Effector memory CD8-positive, alpha-beta T cell (primary cell): ENCODE measurements around the gene UTP18.
A peak's percentile ranks its signal among the peaks of the same experiment; 100 is the strongest.
"Not testable (repeated sequence)": the region's sequence is repeated elsewhere in the genome, so short reads cannot be mapped to it uniquely, and the experiment has no call there.

Experiments used
- ATAC-seq: fragments of 150-1000 bp; cut with Tn5 transposase; replicated peaks from 2 replicates; pipeline ENCODE4 v1.10.0; 2021; ENCODE audit warnings: mild to moderate bottlenecking, moderate library complexity
- DNase-seq, 3 experiments: peaks; one replicate each; pipeline ENCODE4 v3.0.0; 2021
- H3K27ac Mint-ChIP-seq, 2 donors: one replicate each; pipeline ENCODE4 v1.8.0; 2022; ENCODE audit warnings: mild to moderate bottlenecking in 2 of 2, mixed read lengths in 2 of 2, moderate library complexity in 2 of 2
- H3K27me3 Mint-ChIP-seq, 2 donors: one replicate each; pipeline ENCODE4 v1.8.0; 2022; ENCODE audit warnings: mixed read lengths in 2 of 2
- H3K36me3 Mint-ChIP-seq: one replicate; pipeline ENCODE4 v1.8.0; 2022; ENCODE audit warnings: mild to moderate bottlenecking, moderate library complexity, mixed read lengths; ENCODE audit not compliant: insufficient read depth
- H3K4me1 Mint-ChIP-seq, 2 donors: one replicate each; pipeline ENCODE4 v1.8.0; 2022; ENCODE audit warnings: low read depth in 2 of 2, mixed read lengths in 2 of 2
- H3K4me3 Mint-ChIP-seq, 2 donors: one replicate each; pipeline ENCODE4 v1.8.0; 2022; ENCODE audit warnings: mild to moderate bottlenecking in 2 of 2, mixed read lengths in 2 of 2, moderate library complexity in 2 of 2
- H3K9me3 Mint-ChIP-seq, 2 donors: one replicate each; pipeline ENCODE4 v1.8.0; 2022; ENCODE audit warnings: mixed read lengths in 2 of 2

Gene UTP18

GRCh38 chr17:51244041-51244440, 16.3 kb upstream of the UTP18 start:
- Mint-ChIP-seq H3K27me3 (no peaks in the 10 kb centered on the region), H3K9me3 (no peaks in the 10 kb centered on the region), H3K4me1 (peaks cover 23 to 37% of the 10 kb centered on the region in 2 donors), H3K36me3 (peaks cover 3% of the 10 kb centered on the region), H3K27ac (peak overlapping the region; percentile 71 to 84), H3K4me3 (no peak overlapping the region)
- ATAC-seq (no peak), DNase-seq (no peak)

GRCh38 chr17:51245535-51245934, 14.8 kb upstream of the UTP18 start:
- ATAC-seq (no peak), DNase-seq (no peak)
- Mint-ChIP-seq H3K27ac (no peak overlapping the region), H3K4me1 (peaks cover 21 to 36% of the 10 kb centered on the region in 2 donors), H3K36me3 (peaks cover 3% of the 10 kb centered on the region), H3K9me3 (no peaks in the 10 kb centered on the region), H3K27me3 (no peaks in the 10 kb centered on the region), H3K4me3 (no peak overlapping the region)

GRCh38 chr17:51250314-51250840, 10.0 kb upstream of the UTP18 start:
- no peaks in the 10 kb centered on the region for H3K27me3 Mint-ChIP-seq
- H3K9me3 Mint-ChIP-seq = no peaks in the 10 kb centered on the region
- H3K27ac Mint-ChIP-seq = peak overlapping the region in 1 of 2 donors; percentile 8
- H3K4me1 Mint-ChIP-seq = peaks cover 10 to 26% of the 10 kb centered on the region in 2 donors
- no peak overlapping the region for H3K4me3 Mint-ChIP-seq
- H3K36me3 Mint-ChIP-seq = peaks cover 27% of the 10 kb centered on the region
- no peak for ATAC-seq
- DNase-seq = no peak

GRCh38 chr17:51251010-51251409, 9.3 kb upstream of the UTP18 start:
- no peak for ATAC-seq
- H3K4me1 Mint-ChIP-seq = peaks cover 10 to 30% of the 10 kb centered on the region in 2 donors
- H3K9me3 Mint-ChIP-seq = no peaks in the 10 kb centered on the region
- no peak overlapping the region for H3K27ac Mint-ChIP-seq
- no peaks in the 10 kb centered on the region for H3K27me3 Mint-ChIP-seq
- no peak for DNase-seq
- H3K36me3 Mint-ChIP-seq = peaks cover 30% of the 10 kb centered on the region
- no peak overlapping the region for H3K4me3 Mint-ChIP-seq

- ATAC-seq (no peak), DNase-seq (no peak)
- Mint-ChIP-seq H3K4me3 (no peak overlapping the region), H3K27me3 (no peaks in the 10 kb centered on the region), H3K9me3 (no peaks in the 10 kb centered on the region), H3K36me3 (peaks cover 53% of the 10 kb centered on the region), H3K27ac (peak overlapping the region in 1 of 2 donors; percentile 31), H3K4me1 (peaks cover 21 to 49% of the 10 kb centered on the region in 2 donors)
Observed at GRCh38 chr17:51255673-51256072, 4.7 kb upstream of the UTP18 start.

- H3K9me3 Mint-ChIP-seq = no peaks in the 10 kb centered on the region
- H3K4me1 Mint-ChIP-seq = peaks cover 21 to 45% of the 10 kb centered on the region in 2 donors
- no peaks in the 10 kb centered on the region for H3K27me3 Mint-ChIP-seq
- peaks cover 52% of the 10 kb centered on the region for H3K36me3 Mint-ChIP-seq
- no peak for ATAC-seq
- H3K27ac Mint-ChIP-seq = no peak overlapping the region
- H3K4me3 Mint-ChIP-seq = no peak overlapping the region
- DNase-seq = no peak
Observed at GRCh38 chr17:51256101-51256500, 4.2 kb upstream of the UTP18 start.

GRCh38 chr17:51257150-51258081, 2.9 kb upstream of the UTP18 start:
- DNase-seq (no peak), ATAC-seq (no peak)
- Mint-ChIP-seq H3K4me3 (peak overlapping the region; percentile 82 to 88), H3K27ac (peak overlapping the region in 1 of 2 donors; percentile 20), H3K4me1 (peaks cover 25 to 50% of the 10 kb centered on the region in 2 donors), H3K36me3 (peaks cover 47% of the 10 kb centered on the region), H3K9me3 (no peaks in the 10 kb centered on the region), H3K27me3 (no peaks in the 10 kb centered on the region)

- Mint-ChIP-seq H3K9me3 (no peaks in the 10 kb centered on the region), H3K36me3 (peaks cover 50% of the 10 kb centered on the region), H3K27ac (peak overlapping the region; percentile 96 to 98), H3K4me3 (peak overlapping the region; percentile 82 to 88), H3K27me3 (no peaks in the 10 kb centered on the region), H3K4me1 (peaks cover 32 to 59% of the 10 kb centered on the region in 2 donors)
- no peak for ATAC-seq
- no peak for DNase-seq
Observed at GRCh38 chr17:51258756-51259563, 1.4 kb upstream of the UTP18 start.

- Mint-ChIP-seq H3K27ac (peak within 1 kb of the TSS; percentile 96 to 98), H3K36me3 (peaks cover 54% of the 10 kb centered on the region), H3K27me3 (no peaks in the 10 kb centered on the region), H3K4me1 (peaks cover 30 to 59% of the 10 kb centered on the region in 2 donors), H3K9me3 (no peaks in the 10 kb centered on the region), H3K4me3 (peak within 1 kb of the TSS; percentile 82 to 88)
- ATAC-seq (peak; percentile 82), DNase-seq (peak in 2 of 3 experiments; percentile 93 to 95)
Observed at GRCh38 chr17:51259564-51260236, 646 bp upstream of the UTP18 start, which contains the start of gene MBTD1. TSS of gene MBTD1 (minus strand) at chr17:51260049. CDS start at chr17:51225161, 34,888 bp downstream.

GRCh38 chr17:51261024-51261963, 948 bp downstream of the UTP18 start:
- Mint-ChIP-seq H3K9me3 (no peaks in the 10 kb centered on the region), H3K36me3 (peaks cover 62% of the 10 kb centered on the region), H3K27me3 (no peaks in the 10 kb centered on the region), H3K27ac (peak overlapping the region; percentile 96 to 98), H3K4me3 (peak overlapping the region; percentile 82 to 88), H3K4me1 (peaks cover 30 to 54% of the 10 kb centered on the region in 2 donors)
- ATAC-seq = no peak
- no peak for DNase-seq

- Mint-ChIP-seq H3K9me3 (no peaks in the 10 kb centered on the region), H3K4me1 (peaks cover 27 to 47% of the 10 kb centered on the region in 2 donors), H3K27ac (no peak overlapping the region), H3K4me3 (peak overlapping the region in 1 of 2 donors; percentile 82), H3K36me3 (peaks cover 75% of the 10 kb centered on the region), H3K27me3 (no peaks in the 10 kb centered on the region)
- DNase-seq (no peak), ATAC-seq (no peak)
Observed at GRCh38 chr17:51263006-51263405, 2.7 kb downstream of the UTP18 start.

GRCh38 chr17:51264466-51264865, 4.1 kb downstream of the UTP18 start:
- H3K4me3 Mint-ChIP-seq, ATAC-seq, H3K27ac Mint-ChIP-seq, H3K27me3 Mint-ChIP-seq, H3K9me3 Mint-ChIP-seq, DNase-seq: not testable (repeated sequence)
- H3K4me1 Mint-ChIP-seq = peaks cover 20 to 38% of the 10 kb centered on the region in 2 donors
- peaks cover 80% of the 10 kb centered on the region for H3K36me3 Mint-ChIP-seq
